ENCODE data around the gene ITFG2. TPM values are rescaled to one million over a fixed set of nuclear protein-coding genes. Genes with fewer than 3 reads are reported as not detected.
A peak's percentile ranks its signal among the peaks of the same experiment; 100 is the strongest.

The ITFG2 gene
- total and polyA plus RNA-seq, 9 of the 15 experiments (the other 6 are each of a cell fraction or from before 2014, with no cell fraction given) = 15.0 to 22.8 (median 19.4) TPM

DNA sequence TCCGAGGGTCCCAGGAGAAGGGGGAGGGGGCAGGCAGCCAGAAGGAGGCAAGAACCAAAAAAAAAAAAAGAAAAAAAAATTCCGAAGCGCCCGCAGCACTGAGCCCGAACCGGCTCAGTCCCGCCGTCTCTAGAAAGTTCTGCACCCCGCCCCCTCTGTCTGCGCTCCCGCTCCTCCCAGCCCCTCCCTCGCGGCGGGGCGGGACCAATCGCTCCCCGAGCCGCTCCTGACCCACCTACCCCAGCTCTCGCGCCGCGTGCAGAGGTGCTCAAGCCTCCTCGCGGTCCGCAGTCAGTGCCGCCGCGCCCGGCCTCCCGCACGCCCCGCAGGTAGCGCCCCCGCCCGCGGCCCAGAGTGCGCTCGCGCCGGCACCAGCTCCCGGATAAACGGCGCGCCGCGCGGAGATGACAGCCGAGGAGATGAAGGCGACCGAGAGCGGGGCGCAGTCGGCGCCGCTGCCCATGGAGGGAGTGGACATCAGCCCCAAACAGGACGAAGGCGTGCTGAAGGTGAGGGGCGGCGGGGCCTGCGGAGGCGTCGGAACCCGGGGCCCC lies 17.7 kb upstream of the ITFG2 start, which contains the start of gene FKBP4 (continued):
- TF ChIP-seq NRF1 (conservative IDR thresholded peaks at IDR 0.05 in 1 of 2, IDR thresholded peaks at IDR 0.05 in 1 of 2) (peak; percentile 66 to 68; a peak in 2 of 4 replicates), PHF20 (IDR thresholded peaks at IDR 0.05; ENCODE audit: partially characterized antibody) (no peak), TAL1 (IDR thresholded peaks at IDR 0.05) (no peak), PML (IDR thresholded peaks at IDR 0.05; ENCODE audit: low read length) (no peak), EGR1 (conservative IDR thresholded peaks at IDR 0.05) (0 out of 2 replicates have a peak, but pooled peaks have one; percentile 8), TBL1XR1 (IDR thresholded peaks at IDR 0.05; ENCODE audit: low read length in 2 of 2) (no peak), ZSCAN29 (IDR thresholded peaks at IDR 0.05) (no peak), PHTF2 (CRISPR knock-in tag; IDR thresholded peaks at IDR 0.05) (no peak), HMGN3 (IDR thresholded peaks at IDR 0.05; ENCODE audit: borderline replicate concordance, extremely low read depth, insufficient read length, low read depth, low read length) (peak; percentile 63)
- TF ChIP-seq, protein P1, sequence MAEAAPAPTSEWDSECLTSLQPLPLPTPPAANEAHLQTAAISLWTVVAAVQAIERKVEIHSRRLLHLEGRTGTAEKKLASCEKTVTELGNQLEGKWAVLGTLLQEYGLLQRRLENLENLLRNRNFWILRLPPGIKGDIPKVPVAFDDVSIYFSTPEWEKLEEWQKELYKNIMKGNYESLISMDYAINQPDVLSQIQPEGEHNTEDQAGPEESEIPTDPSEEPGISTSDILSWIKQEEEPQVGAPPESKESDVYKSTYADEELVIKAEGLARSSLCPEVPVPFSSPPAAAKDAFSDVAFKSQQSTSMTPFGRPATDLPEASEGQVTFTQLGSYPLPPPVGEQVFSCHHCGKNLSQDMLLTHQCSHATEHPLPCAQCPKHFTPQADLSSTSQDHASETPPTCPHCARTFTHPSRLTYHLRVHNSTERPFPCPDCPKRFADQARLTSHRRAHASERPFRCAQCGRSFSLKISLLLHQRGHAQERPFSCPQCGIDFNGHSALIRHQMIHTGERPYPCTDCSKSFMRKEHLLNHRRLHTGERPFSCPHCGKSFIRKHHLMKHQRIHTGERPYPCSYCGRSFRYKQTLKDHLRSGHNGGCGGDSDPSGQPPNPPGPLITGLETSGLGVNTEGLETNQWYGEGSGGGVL (CRISPR knock-in tag; IDR thresholded peaks at IDR 0.05) = no peak
- TF ChIP-seq, protein P2, sequence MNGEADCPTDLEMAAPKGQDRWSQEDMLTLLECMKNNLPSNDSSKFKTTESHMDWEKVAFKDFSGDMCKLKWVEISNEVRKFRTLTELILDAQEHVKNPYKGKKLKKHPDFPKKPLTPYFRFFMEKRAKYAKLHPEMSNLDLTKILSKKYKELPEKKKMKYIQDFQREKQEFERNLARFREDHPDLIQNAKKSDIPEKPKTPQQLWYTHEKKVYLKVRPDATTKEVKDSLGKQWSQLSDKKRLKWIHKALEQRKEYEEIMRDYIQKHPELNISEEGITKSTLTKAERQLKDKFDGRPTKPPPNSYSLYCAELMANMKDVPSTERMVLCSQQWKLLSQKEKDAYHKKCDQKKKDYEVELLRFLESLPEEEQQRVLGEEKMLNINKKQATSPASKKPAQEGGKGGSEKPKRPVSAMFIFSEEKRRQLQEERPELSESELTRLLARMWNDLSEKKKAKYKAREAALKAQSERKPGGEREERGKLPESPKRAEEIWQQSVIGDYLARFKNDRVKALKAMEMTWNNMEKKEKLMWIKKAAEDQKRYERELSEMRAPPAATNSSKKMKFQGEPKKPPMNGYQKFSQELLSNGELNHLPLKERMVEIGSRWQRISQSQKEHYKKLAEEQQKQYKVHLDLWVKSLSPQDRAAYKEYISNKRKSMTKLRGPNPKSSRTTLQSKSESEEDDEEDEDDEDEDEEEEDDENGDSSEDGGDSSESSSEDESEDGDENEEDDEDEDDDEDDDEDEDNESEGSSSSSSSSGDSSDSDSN (IDR thresholded peaks at IDR 0.05; ENCODE audit: borderline replicate concordance in 1 of 2, low read depth in 2 of 2, low read length in 2 of 2) = 0 out of 4 replicates have a peak, but pooled peaks of 1 of the 2 experiments have one; percentile 48

All from K562 (cell line).